Glutamatergic neuron (in vitro differentiated cells): ENCODE results near the gene LIFR. TPM values are rescaled to one million over a fixed set of nuclear protein-coding genes. Genes with fewer than 3 reads are reported as not detected.
A peak's percentile ranks its signal among the peaks of the same experiment; 100 is the strongest.

ENCODE experiments used
- DNase-seq: peaks from one replicate; pipeline ENCODE4 v3.0.0; 2022
- H3K27ac Mint-ChIP-seq: one replicate; pipeline ENCODE4 v1.8.0; 2020; ENCODE audit warnings: mild to moderate bottlenecking, mixed read lengths, inconsistent platforms; ENCODE audit not compliant: unreplicated experiment
- H3K27me3 Mint-ChIP-seq: one replicate; pipeline ENCODE4 v1.8.0; 2020; ENCODE audit warnings: mild to moderate bottlenecking, moderate library complexity, mixed read lengths, inconsistent platforms; ENCODE audit not compliant: unreplicated experiment
- H3K36me3 Mint-ChIP-seq: one replicate; pipeline ENCODE4 v1.8.0; 2020; ENCODE audit warnings: mild to moderate bottlenecking, mixed read lengths, inconsistent platforms; ENCODE audit not compliant: unreplicated experiment
- H3K4me1 Mint-ChIP-seq: one replicate; pipeline ENCODE4 v1.8.0; 2020; ENCODE audit warnings: mild to moderate bottlenecking, low read depth, mixed read lengths, inconsistent platforms; ENCODE audit not compliant: unreplicated experiment
- H3K4me3 Mint-ChIP-seq: one replicate; pipeline ENCODE4 v1.8.0; 2020; ENCODE audit warnings: mild to moderate bottlenecking, mixed read lengths, inconsistent platforms; ENCODE audit not compliant: unreplicated experiment
- H3K9me3 Mint-ChIP-seq: one replicate; pipeline ENCODE4 v1.8.0; 2020; ENCODE audit warnings: mild to moderate bottlenecking, moderate library complexity, mixed read lengths, inconsistent platforms; ENCODE audit not compliant: unreplicated experiment
- total RNA-seq: library from RNA; stranded (reverse); fragmentation: NEBNext Ultra II Directional; extraction: Animal tissue kit (Norgen Biotek cat#: 25700); gene quantifications from one replicate; pipeline ENCODE4 v1.2.1, GENCODE V29; 2021; ENCODE audit not compliant: unreplicated experiment
- TF ChIP-seq, protein P1 (sequence below): fragments of 200-600 bp; sonication (generic); IDR thresholded peaks from one replicate; pipeline ENCODE4 v1.5.0; 2021; ENCODE audit not compliant: partially characterized antibody, unreplicated experiment

The LIFR gene
- total RNA-seq, 1 donor from 2014 or later, result 41.6 TPM

GRCh38 chr5:38471709-38472108 lies 84.7 kb downstream of the LIFR start:
- no peak overlapping the region for H3K4me3 Mint-ChIP-seq
- no peaks in the 10 kb centered on the region for H3K36me3 Mint-ChIP-seq
- no peak overlapping the region for H3K27ac Mint-ChIP-seq
- DNase-seq, result no peak
- H3K9me3 Mint-ChIP-seq, result peaks cover 8% of the 10 kb centered on the region
- H3K4me1 Mint-ChIP-seq, result peaks cover 16% of the 10 kb centered on the region
- peaks cover 6% of the 10 kb centered on the region for H3K27me3 Mint-ChIP-seq
- TF ChIP-seq, protein P1, sequence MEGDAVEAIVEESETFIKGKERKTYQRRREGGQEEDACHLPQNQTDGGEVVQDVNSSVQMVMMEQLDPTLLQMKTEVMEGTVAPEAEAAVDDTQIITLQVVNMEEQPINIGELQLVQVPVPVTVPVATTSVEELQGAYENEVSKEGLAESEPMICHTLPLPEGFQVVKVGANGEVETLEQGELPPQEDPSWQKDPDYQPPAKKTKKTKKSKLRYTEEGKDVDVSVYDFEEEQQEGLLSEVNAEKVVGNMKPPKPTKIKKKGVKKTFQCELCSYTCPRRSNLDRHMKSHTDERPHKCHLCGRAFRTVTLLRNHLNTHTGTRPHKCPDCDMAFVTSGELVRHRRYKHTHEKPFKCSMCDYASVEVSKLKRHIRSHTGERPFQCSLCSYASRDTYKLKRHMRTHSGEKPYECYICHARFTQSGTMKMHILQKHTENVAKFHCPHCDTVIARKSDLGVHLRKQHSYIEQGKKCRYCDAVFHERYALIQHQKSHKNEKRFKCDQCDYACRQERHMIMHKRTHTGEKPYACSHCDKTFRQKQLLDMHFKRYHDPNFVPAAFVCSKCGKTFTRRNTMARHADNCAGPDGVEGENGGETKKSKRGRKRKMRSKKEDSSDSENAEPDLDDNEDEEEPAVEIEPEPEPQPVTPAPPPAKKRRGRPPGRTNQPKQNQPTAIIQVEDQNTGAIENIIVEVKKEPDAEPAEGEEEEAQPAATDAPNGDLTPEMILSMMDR, result no peak

DNA sequence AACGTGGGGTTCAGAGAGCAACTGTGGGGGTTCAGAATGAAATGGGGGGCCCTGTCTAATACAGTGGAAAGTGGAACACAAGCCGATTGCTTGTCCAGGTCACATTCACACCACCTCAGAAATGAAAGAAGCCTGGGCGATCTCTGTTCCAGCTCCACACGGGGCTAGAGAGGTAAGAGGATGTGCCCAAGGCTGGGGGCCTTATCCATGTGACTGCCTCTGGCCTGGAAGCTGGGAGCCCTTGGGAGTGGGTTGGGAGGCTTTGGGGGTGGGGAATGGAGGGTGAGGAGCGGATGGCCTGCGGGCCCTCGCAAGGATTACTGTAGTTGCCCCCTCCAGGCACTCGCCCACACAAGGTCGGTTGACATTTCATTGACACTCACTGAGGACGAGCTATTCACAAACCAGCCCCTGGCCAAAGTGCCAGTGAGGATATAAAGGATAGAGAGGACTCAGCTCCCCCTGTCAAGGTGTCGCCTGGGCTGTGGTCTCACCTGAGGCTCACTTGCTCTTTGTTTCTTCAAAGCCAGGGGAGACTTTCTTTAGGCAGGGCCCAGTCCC lies 86.7 kb downstream of the LIFR start:
- DNase-seq, result no peak
- TF ChIP-seq, protein P1, result no peak
- Mint-ChIP-seq H3K27ac (no peak overlapping the region), H3K9me3 (peaks cover 8% of the 10 kb centered on the region), H3K27me3 (peaks cover 6% of the 10 kb centered on the region), H3K4me3 (no peak overlapping the region), H3K4me1 (peaks cover 16% of the 10 kb centered on the region), H3K36me3 (no peaks in the 10 kb centered on the region)

- Mint-ChIP-seq H3K27ac (peak overlapping the region; percentile 82), H3K4me3 (peak overlapping the region; percentile 28), H3K27me3 (peaks cover 6% of the 10 kb centered on the region), H3K36me3 (no peaks in the 10 kb centered on the region), H3K9me3 (peaks cover 8% of the 10 kb centered on the region), H3K4me1 (peaks cover 16% of the 10 kb centered on the region)
- DNase-seq, result no peak
- TF ChIP-seq, protein P1, result no peak
These were observed 87.3 kb downstream of the LIFR start for GRCh38 chr5:38468978-38469706.

DNA sequence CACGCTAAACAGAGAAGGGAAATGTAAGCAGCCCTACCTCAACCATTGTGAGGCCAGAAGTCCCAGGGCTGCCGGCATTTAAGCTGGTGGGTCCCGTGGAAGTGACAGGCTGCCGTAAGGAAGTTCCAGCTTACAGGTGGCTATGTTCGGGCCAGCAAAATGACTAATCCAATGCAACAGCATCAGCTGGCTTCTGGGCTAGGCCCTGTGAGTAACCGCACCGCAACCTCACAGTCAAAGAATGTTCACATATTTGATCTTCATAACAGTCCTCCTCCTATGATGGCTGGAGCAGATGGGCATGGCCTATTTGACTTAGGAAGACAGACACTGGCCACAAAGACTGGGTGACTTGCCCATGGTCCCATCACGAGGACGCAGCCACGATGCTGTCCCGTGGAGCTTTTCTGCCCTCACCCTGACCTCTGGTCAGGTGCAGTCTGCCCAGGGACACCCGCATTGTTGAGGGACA lies 88.2 kb downstream of the LIFR start:
- peak overlapping the region; percentile 25 for H3K4me3 Mint-ChIP-seq
- peaks cover 16% of the 10 kb centered on the region for H3K4me1 Mint-ChIP-seq
- H3K27me3 Mint-ChIP-seq, result peaks cover 6% of the 10 kb centered on the region
- TF ChIP-seq, protein P1, result no peak
- H3K36me3 Mint-ChIP-seq, result no peaks in the 10 kb centered on the region
- no peak for DNase-seq
- no peak overlapping the region for H3K27ac Mint-ChIP-seq
- H3K9me3 Mint-ChIP-seq, result peaks cover 8% of the 10 kb centered on the region

GRCh38 chr5:38467353-38468040 lies 88.9 kb downstream of the LIFR start:
- no peak overlapping the region for H3K4me3 Mint-ChIP-seq
- no peaks in the 10 kb centered on the region for H3K36me3 Mint-ChIP-seq
- H3K4me1 Mint-ChIP-seq, result peaks cover 15% of the 10 kb centered on the region
- peak overlapping the region; percentile 59 for H3K27ac Mint-ChIP-seq
- no peak for DNase-seq
- H3K9me3 Mint-ChIP-seq, result peaks cover 8% of the 10 kb centered on the region
- TF ChIP-seq, protein P1, result no peak
- H3K27me3 Mint-ChIP-seq, result peaks cover 6% of the 10 kb centered on the region
